GM21367 (cell line): Measurements from ENCODE around the gene SERINC5.
"Not testable (repeated sequence)": the region's sequence is repeated elsewhere in the genome, so short reads cannot be mapped to it uniquely, and the experiment has no call there.

ENCODE experiments used
- ATAC-seq: cut with Tn5 transposase; IDR thresholded peaks from one replicate; pipeline ENCODE4 v1.9.1; 2021; ENCODE audit not compliant: unreplicated experiment

Gene SERINC5

DNA sequence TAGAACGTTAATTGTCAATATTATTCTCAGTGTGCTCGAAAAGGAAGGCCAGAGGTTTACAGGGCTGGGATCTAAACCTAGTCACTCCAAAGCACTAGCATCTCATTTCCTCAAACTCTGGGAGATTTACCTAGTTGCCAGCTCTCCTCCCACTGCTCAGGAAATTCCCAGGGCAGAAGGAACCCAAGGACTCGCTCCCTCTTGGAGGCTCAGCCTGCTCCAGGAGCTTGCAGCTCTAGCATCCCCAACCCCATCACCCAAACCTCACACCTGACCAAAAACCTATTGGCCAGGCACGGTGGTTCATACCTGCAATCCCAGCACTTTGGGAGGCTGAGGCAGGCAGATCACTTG, 26.0 kb downstream of the SERINC5 start:
- no peak for ATAC-seq

DNA sequence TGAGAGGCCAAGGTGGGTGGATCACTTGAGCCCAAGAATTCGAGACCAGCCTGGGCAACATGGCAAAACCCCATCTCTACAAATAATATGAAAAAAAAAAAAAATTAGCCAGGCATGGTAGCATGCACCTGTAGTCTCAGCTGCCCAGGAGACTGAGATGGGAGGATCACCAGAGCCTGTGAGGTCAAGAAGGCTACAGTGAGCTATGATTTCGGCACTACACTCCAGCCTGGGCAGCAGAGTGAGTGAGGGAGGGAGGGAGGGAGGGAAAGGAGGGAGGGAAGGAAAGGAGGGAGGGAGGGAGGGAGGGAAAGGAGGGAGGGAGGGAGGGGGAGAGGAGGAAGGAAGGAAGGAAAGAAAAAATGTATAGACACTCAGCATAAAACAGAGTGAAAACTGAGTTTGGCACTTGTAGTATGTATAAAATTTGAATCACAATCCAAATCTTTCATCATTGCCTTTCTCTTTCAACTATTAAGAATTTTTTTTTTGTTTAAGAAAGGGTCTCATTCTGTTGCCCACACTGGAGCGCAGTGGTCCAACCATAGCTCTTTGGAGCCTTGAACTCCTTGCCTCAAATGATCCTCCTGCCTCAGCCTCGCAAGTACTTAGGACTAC, 27.8 kb downstream of the SERINC5 start:
- no peak for ATAC-seq

DNA sequence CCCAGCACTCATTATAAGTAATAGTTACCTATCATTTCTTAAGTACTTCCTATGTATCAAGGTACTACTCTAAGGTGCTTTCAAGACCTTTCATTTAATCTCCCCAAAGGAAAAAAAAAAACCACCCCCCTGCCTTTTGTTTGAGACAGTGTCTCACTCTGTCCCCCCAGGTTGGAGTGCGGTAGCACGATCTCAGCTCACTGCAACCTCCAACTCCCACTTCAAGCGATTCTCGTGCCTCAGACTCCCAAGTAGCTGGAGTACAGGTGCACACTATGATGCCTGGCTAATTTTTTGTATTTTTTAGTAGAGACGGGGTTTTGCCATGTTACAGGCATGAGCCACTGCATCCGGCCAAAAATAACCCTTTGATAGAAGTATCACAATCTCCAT, 29.9 kb downstream of the SERINC5 start:
- no peak for ATAC-seq

DNA sequence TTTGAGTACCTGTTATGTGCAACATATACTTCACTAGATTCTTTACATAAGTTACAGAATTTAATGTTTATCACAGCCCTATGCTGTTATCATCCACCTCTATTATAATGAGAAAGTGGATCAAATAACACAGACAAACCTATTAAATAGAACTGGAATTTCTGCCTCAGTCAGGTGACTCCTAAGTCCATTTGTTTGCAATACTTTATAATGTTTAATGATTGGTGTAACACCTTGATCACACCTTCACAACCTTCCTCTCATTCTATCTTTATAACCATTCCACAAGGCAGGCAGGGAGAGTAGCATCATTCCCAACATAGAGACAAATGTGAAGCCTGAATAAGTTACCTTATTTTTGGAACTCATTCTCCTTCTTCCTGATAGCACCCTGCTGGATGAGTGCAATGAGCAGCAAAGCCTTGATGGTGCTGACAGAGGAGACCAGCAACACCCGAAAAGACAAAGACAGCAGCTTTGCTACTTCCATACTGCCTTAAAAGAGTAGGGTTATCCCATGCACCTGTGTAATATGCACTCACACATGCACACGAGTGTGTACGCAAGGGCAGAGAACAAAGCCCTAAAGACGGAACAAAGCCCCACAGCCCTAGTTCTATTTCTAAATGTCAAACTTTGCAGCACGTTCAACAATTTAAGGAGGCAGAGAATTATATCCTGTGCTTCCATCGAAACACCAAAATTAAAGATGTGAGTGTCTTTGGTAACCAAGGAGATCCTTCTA, 30.5 kb downstream of the SERINC5 start:
- no peak for ATAC-seq

DNA sequence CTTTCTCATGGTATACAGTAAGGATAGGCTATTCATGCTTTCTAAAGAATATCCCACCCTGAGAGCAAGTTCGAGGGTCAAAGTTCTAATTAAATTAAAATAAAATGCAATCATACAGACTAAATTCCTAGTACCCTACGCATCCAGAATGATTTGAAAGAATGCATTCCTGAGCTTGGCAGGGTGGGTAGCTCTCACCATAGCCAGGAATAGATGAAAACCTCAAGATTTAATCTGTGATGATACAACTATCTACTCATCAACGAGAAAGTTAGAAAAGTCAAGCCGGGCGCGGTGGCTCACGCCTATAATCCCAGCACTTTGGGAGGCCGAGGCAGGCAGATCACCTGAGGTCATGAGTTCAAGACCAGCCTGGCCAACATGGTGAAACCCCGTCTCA, 32.3 kb downstream of the SERINC5 start:
- no peak for ATAC-seq

DNA sequence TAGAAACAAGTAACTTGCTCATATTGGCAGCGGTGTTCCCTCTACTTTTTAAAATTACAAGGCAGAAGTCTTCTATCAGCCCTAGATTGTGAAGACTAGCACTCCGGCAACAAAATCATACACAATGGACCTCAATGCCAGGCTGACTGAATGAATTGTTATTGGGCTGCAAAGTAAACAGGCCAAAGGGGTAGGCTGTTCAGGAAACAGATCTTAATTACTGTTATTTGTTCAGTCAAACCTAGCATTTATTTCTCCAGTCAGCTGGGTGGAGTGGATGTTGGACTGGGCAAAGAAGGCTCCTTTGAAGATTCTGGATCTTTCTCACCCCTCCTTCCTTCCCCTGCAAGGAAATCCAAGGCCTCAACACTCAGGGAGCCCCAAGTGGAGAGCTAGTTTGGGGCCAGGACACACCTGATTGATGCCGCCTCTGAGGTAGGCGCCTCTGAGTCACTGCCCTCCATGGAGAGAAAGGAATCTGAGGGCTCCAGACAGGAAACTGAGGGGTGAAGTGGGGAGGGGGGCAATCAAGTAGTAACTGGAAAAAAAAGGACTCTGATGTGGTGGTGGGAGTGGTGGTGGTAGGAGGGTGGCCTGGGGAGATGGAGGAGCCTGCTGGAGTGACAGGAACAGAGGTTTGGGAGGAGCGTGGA, 35.5 kb downstream of the SERINC5 start:
- ATAC-seq = no peak

DNA sequence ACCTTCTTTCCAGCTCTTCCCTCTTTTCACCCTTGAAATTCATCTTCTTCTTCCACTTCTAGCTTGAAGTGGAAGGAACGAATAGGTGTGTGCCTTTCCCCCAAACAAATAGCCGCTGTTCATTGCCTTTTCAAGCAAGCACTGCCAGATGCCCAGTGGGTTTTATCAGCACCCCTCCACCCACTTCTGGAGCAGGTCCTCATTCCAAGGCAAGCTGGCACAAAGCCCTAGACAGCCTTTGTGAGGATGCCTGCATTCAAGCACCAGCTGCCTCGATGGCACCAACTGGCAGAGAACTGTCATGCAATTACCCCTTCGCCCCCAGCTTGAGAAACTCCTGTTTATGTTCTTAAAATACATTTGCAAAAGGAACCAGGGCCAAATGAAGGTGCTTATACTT, 36.5 kb downstream of the SERINC5 start:
- ATAC-seq = no peak

DNA sequence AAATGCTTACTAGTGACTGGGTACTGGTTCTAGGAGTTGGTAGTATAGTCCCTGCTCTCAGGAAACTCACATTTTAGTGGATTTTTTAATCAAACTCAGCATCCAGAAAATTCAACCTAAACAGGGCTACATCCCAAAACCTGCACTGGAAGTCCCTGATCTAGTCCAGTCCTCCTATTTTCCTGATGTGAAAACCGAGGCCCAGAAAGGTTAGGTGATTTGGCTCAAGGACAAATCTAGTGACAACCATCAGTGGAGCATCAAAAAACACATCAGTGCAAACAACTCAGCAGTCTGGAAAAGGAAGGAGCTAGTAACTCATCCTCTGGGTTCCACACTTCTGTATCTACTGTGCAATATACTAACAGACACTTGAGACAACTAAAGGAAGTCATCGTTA, 38.2 kb downstream of the SERINC5 start:
- no peak for ATAC-seq

DNA sequence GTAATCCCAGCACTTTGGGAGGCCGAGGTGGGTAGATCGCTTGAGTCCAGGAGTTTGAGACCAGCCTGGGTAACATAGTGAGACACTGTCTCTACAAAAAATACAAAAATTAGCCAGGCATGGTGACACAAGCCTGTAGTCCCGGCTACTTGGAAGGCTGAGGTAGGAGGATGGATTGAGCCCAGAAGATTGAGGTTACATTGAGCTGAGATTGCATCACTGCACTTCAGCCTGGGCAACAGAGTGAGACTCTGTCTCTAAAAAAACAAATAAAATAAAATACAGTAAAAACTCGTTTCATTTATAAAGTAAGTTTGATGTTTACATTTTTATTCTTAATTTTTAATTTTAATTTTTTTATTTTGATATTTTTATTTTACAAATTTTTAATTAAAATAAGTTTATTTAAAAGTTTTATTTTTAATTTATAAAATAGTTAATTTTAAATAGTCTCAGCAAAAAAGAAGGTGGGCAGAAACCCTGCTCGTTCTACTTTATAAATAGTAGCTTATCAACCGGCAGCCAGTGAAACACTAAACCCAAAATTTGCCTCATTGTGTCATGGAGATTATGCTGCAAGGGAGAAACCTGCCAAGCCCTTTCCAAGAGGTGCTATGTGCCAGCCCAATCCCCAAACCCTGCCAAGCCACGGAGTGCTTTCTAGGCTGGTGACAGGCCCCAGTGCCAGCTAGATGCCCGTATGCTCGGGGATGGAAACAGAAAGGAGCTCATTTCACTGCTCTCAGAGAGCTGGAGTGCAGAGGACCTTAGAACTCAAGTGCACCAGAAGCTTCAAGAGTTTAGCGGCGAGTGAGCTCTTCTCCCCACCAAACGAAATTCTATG, 38.9 kb downstream of the SERINC5 start:
- no peak for ATAC-seq

DNA sequence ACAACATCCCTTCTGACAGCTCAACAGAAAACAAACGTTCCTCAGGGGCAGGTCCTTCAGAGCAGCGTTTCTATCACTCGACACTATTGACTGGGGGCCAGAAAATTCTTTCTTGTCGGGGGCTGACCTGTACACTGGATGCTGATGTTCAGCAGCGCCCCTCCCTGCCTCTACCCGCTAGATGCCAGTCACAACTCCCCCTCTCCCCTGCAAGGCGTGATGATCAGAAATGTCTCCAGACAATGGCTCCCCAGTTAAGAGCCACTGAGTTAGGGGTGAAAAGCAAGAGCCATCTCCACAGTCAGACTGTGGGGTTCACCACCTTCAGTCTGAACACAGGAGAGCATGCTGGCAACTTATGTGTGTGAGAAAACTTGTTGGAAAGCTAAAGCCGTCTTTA, 39.8 kb downstream of the SERINC5 start:
- ATAC-seq = no peak

DNA sequence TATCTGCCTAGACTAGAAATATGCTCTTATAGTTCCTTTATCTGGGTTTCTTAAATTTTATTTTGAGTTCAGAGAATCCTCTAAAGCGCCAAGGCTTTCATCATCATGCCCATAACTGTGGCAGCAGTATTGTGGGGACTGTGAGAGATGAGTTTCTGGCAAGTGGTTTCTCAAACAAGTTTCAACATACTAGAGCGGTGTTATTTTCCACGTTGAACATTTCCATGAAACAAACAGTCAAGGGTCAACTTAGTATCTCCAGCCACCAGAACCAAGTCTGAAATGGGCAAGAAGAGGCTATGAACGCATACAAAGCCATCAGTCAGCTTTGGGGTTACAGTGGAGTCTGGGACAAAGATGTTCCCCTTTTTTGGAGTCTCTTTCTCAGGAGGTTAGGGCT, 40.3 kb downstream of the SERINC5 start:
- no peak for ATAC-seq

DNA sequence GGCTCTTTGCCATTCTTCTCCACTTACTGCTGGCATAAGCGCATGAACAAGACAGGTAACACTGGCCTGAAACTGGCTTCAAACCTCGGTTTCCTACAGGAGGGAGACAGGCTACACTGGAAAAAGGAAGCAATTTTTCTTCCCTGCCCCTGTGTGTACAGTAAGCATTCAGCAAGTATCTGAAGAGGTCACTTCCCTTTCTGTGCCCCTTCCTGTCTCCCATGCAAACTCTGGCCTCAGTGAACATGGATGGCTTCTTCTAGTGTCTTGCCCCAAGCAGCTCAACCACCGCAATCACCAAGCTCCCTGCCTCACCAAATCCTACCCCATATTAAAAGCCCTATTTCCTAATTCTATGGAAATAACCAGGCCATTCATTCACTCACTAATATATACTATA, 42.4 kb downstream of the SERINC5 start:
- ATAC-seq = no peak

DNA sequence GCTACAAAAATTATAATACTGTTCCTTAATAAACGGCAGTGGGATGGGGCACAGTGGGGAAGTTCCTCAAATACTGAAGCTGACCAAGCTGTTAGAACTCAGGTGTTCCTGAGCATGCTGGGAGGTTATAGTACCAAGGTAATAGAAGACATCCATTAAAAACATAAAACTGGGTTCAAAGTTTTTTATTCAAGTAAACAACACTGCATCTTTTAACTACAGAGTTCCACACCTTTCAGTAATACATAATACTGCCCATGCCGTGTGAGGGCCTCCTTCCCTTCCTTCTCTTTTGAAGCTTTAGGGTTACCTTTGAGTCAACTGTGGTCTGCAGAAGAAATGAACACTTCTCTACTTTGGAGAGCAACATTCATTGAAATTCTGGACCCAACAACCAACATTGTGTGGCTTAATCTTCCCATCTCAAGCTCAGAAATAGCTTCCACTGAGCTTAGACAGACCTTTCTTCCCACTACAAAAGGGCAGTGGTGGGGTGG, 43.6 kb downstream of the SERINC5 start:
- no peak for ATAC-seq

DNA sequence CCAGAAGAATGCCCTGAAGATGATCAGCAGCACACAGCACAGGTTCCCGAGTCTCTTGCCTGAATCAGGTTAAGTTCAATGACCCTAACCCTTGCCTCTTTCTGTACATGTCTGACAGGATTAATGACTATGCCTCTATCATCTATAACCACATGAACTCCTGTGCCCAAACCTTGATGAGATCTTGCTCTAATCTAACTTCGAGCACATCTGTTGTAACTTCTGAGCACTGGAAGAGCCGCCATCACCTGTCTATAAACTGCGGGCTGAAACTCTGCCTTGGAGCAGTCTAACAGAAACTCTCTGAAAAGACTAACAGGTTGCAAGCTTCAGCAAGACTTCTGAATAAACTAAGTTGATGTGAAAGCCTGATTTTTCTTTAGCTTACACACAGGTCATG, 44.5 kb downstream of the SERINC5 start:
- no peak for ATAC-seq

DNA sequence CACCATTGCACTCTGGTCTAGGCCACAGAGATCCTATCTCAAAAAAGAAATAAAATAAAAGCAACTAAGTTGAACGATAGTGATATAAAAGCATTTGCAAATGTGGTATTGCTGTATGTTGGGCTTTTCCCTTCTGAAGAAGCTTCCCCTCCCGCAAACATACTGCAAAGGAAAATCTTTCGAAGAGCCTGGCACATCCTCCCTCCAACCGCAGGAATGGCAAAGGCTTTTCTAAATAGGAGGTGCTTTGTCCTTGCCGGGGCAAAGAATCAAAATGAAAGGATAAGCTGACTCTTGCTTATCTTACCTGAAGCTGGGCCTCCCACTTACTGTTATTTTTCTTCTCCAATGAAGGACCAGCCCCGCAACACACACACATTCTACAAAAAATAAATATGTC, 45.8 kb downstream of the SERINC5 start:
- no peak for ATAC-seq

DNA sequence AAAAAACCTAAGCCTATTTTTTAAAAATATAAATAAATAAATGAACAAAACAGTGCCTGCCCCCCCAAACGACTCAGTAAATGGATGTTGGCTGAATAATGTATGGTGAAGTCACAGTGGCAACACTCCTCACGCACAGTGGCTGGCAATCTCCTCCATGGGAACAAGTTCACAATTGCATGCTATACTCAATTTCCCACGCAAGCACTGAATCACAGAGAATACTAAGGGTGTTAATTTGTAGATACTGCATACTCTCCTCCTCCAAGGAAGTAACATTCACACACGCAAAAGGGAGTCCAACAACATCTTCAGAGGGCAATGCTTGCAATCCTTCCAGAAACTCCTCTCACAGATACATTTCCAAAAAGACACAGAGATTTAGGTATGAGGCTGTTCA, 47.5 kb downstream of the SERINC5 start:
- ATAC-seq = no peak

DNA sequence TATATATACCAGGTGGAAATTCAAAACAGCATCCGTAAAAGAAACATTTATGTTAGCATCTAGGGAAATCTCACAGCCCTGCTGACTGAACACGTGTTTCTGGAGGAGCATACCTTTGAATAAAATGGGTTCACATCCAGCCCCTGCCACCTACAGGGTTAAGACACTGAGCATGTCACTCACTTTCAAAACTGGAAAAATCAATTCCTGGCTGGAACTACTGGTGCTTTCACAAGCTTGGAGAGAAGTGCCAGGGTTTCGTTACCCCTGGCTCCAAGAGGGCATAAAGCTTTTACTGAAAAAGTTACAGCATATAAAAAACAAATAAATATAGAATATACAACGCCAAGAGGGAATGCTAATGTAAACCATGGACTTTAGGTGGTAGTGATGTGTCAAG, 48.0 kb downstream of the SERINC5 start:
- no peak for ATAC-seq

DNA sequence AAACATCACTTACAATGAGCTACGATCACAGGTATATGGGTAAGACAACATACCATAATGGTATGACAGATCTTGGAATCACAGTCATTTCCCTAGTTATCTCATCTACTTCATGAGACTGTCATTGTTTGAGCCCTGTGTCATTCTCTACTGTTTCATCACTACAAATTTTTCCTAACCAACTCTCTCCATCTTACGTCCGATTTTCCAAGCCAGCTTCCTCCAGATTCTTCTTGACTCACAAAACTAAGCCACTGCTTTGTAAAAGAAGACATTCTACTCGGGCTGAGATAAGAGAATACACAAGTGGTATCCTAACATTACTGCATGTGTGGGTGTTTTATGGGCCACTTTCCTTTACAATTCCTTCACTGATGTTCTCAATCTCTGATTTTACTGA, 49.6 kb downstream of the SERINC5 start:
- no peak for ATAC-seq

DNA sequence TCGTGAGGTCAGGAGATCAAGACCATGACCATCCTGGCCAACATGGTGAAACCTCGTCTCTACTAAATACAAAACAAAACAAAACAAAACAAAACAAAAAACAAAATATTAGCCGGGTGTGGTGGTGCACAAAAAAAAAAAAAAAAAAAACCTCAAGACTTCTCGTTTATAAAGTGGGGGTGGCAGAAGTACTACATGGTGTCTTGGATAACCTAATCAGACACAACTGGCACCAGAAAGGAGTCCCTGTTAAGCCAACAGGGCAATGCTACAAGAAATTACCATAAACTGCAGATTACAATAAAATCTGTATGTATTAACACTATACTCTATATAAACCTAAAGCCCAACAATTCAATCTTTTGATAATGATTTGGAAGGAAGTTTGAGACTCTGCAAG, 50.0 kb downstream of the SERINC5 start:
- no peak for ATAC-seq

DNA sequence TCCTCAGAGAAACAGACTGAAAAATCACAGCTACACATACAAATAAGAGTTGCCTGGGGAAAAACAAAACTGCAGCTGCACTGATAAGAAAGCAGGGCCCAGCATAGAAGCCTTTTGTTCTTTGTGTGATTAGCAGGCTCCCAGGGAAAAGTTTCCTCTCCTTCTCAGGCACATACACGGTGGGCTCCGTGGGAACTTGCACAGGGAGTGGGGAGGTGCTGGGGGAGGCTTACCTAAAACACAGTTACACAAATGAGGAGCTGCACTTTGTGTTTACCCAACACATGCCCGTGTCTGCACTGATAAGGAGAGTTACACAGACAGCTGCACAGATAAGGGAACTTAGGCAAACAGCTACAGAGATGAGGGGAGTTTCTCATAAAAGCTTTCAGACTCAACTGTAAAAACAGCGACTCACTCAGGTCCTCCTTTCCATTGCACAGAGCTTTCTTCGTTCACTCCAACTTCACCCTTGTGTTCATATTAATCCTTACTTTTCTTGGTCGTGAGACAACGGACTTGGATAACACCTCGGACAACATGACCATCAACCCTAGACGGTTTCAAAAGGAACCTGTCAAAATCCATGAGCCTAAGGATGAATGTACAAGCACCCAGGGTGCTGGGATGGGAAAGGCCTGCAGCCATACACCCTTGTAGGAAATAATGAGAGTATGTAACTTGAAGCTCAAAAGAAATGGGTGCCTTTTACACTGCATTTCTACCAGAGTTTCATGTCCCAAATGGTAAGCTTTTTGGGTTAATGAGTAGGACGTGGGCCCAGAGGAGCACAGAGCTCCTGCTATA, 50.8 kb downstream of the SERINC5 start:
- no peak for ATAC-seq

DNA sequence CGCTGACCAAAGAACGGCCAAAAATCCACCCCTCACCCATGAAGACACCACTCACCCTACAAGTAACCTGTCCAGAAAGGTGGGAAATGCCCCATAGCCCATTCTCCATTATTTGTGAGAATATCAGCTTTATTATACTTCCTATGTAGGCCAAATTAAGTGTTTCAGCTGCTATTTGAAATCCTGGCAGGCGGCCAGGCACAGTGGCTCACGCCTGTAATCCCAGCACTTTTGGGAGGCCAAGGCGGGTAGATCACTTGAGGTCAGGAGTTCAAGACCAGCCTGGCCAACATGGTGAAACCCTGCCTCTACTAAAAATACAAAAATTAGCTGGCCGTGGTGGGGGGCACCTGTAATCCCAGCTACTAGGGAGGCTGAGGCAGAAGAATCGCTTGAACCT, 54.1 kb downstream of the SERINC5 start:
- not testable (repeated sequence) for ATAC-seq
